Endothelial cell of umbilical vein (primary cell): ENCODE measurements around the gene SGK1. TPM values are rescaled to one million over a fixed set of nuclear protein-coding genes. Genes with fewer than 3 reads are reported as not detected.

Experiments used
- BruUV-seq: library from RNA; stranded (reverse); fragments of 400-500 nt; replicated peaks from 2 replicates; lab custom pipeline; 2021; lab: Mats Ljungman, UMichigan
- CTCF ChIA-PET: fragments of 300-600, 350-600 bp; sonication (Branson Sonifier 250); formaldehyde crosslinking; loops from one replicate; lab custom pipeline; 2021; ENCODE audit warnings: antibody characterized with exemption, inconsistent platforms; lab: Charles Lee
- POLR2A ChIA-PET: fragments of 300-600, 350-600 bp; sonication (Branson Sonifier 250); formaldehyde crosslinking; loops from one replicate; lab custom pipeline; 2021; ENCODE audit warnings: antibody characterized with exemption, inconsistent platforms; lab: Charles Lee
- DNase-seq: peaks from one replicate; pipeline ENCODE4 v3.0.0-alpha.2; 2011; ENCODE audit warnings: low read depth, low spot score
- FAIRE-seq: peaks from 2 replicates; lab custom pipeline; 2011; peaks lifted over from hg19 to GRCh38; lab: Jason Lieb, UNC
- H2AFZ ChIP-seq: 2 replicates; pipeline ENCODE4 v1.6.0; 2012; ENCODE audit warnings: low read depth, low read length, control low read depth, inconsistent platforms
- H3K27ac ChIP-seq: 2 replicates; pipeline ENCODE4 v1.5.1; 2011; ENCODE audit warnings: low read depth, mild to moderate bottlenecking, control low read depth, low read length, moderate library complexity; ENCODE audit not compliant: insufficient read depth
- H3K27me3 ChIP-seq, 2 experiments: 2 replicates each; pipeline versions ENCODE4 v1.6.0 to v1.6.1; 2011; ENCODE audit warnings: low read length in 2 of 2, mixed read lengths in 1 of 2; ENCODE audit not compliant: control insufficient read depth in 2 of 2, insufficient read depth in 2 of 2
- H3K36me3 ChIP-seq, 2 experiments: 2 replicates in 1 of 2; 3 replicates in 1 of 2; pipeline ENCODE4 v1.5.1; 2011; ENCODE audit warnings: low read length in 2 of 2, mild to moderate bottlenecking in 1 of 2, moderate library complexity in 1 of 2; ENCODE audit not compliant: control insufficient read depth in 2 of 2, insufficient read depth in 2 of 2; ENCODE audit errors: extremely low read depth in 1 of 2
- H3K4me1 ChIP-seq: 3 replicates; pipeline ENCODE4 v1.5.1; 2011; ENCODE audit warnings: mild to moderate bottlenecking, low read length; ENCODE audit not compliant: control insufficient read depth, insufficient read depth; ENCODE audit errors: extremely low read depth
- H3K4me2 ChIP-seq: 2 replicates; pipeline ENCODE4 v1.6.1; 2011; ENCODE audit warnings: low read length, control low read depth, mixed read lengths; ENCODE audit not compliant: insufficient read depth
- H3K4me3 ChIP-seq, 3 experiments: fragments of 200-600 bp in 1 of 3; sonication (generic), shearing (Covaris generic) in 1 of 3; replicated peaks in 1 of 3; 2 replicates each; pipeline ENCODE4 v1.5.1; 2011 to 2016; ENCODE audit warnings: control low read depth in 3 of 3, low read length in 3 of 3, mild to moderate bottlenecking in 2 of 3, inconsistent platforms in 1 of 3, low read depth in 1 of 3, moderate library complexity in 1 of 3; ENCODE audit not compliant: insufficient read depth in 1 of 3
- H3K79me2 ChIP-seq: 2 replicates; pipeline ENCODE4 v1.6.0; 2012; ENCODE audit warnings: low read length, inconsistent platforms; ENCODE audit not compliant: control insufficient read depth, insufficient read depth
- H3K9ac ChIP-seq: replicated peaks from 2 replicates; pipeline ENCODE3; 2011; ENCODE audit warnings: low read length, control low read depth; ENCODE audit not compliant: insufficient read depth; ENCODE audit errors: extremely low read depth
- H3K9me1 ChIP-seq: replicated peaks from 3 replicates; pipeline ENCODE4 v1.6.0; 2011; ENCODE audit warnings: mild to moderate bottlenecking, low read length; ENCODE audit not compliant: control insufficient read depth, insufficient read depth; ENCODE audit errors: extremely low read depth
- H3K9me3 ChIP-seq: replicated peaks from 2 replicates; pipeline ENCODE4 v1.5.1; 2012; ENCODE audit warnings: low read length, inconsistent platforms; ENCODE audit not compliant: control insufficient read depth, insufficient read depth
- H4K20me1 ChIP-seq: replicated peaks from 2 replicates; pipeline ENCODE3; 2011; ENCODE audit warnings: mild to moderate bottlenecking, low read length; ENCODE audit not compliant: control insufficient read depth, insufficient read depth; ENCODE audit errors: extremely low read depth
- FOS ChIP-seq: IDR thresholded peaks from 2 replicates; pipeline ENCODE4 v1.6.1; 2011; ENCODE audit warnings: mild to moderate bottlenecking, low read length, moderate library complexity, borderline replicate concordance; ENCODE audit not compliant: insufficient read depth
- GATA2 ChIP-seq: IDR thresholded peaks from 2 replicates; pipeline ENCODE4 v1.7.0; 2011; ENCODE audit warnings: low read depth, mild to moderate bottlenecking, moderate library complexity, mixed read lengths, low read length; ENCODE audit not compliant: insufficient read length, insufficient read depth
- JUN ChIP-seq: IDR thresholded peaks from 2 replicates; pipeline ENCODE4 v1.6.1; 2011; ENCODE audit warnings: borderline replicate concordance, low read depth; ENCODE audit not compliant: insufficient read length, insufficient read depth
- MAX ChIP-seq: IDR thresholded peaks from 2 replicates; pipeline ENCODE4 v1.6.1; 2011; ENCODE audit not compliant: insufficient read depth, insufficient read length
- MYC ChIP-seq: IDR thresholded peaks from one replicate; pipeline ENCODE4 v1.6.1; 2011; ENCODE audit warnings: mild to moderate bottlenecking, low read depth, low read length
- POLR2A ChIP-seq: IDR thresholded peaks from 2 replicates; pipeline ENCODE4 v1.6.1; 2012; ENCODE audit warnings: low read depth, mild to moderate bottlenecking, control low read depth, low read length
- POLR2AphosphoS5 ChIP-seq: IDR thresholded peaks from 2 replicates; pipeline ENCODE4 v1.6.1; 2012; ENCODE audit warnings: low read depth, mild to moderate bottlenecking, control low read depth, low read length, moderate library complexity; ENCODE audit not compliant: insufficient read depth
- dilution Hi-C: fragments of 300-500 bp; cut with MboI; formaldehyde crosslinking; loops from one replicate; pipeline ENCODE4 v1.15.0; 2019; ENCODE audit warnings: low sequenced_read_pairs; ENCODE audit not compliant: extremely low pct_ligation_motif_present
- intact Hi-C: fragments of 100-400 bp; cut with micrococcal nuclease; formaldehyde crosslinking; loops from one replicate; pipeline ENCODE4 v1.10.0; 2022
- polyA plus RNA-seq, 4 experiments: library from polyadenylated mRNA; depleted of rRNA in 3 of 4; stranded (reverse) in 3 of 4; unstranded in 1 of 4; fragments of >200 nt; gene quantifications; 2 replicates each; pipeline versions ENCODE4 v1.2.1 to v1.2.3, GENCODE V29; 2011 to 2012; ENCODE audit warnings: missing spikeins in 1 of 4
- total RNA-seq: library from RNA; stranded (reverse); gene quantifications from 2 replicates; pipeline ENCODE4 v1.2.3, GENCODE V29; 2021

SGK1 gene
- total and polyA plus RNA-seq, 2 donors (not counting 3 experiments of a cell fraction or from before 2014, with no cell fraction given), result 121 to 128 TPM

- H3K4me3 ChIP-seq, result no peak overlapping the region
- DNase-seq (peak; percentile 58), FAIRE-seq (no peak)
- no peaks in the 10 kb centered on the region for H3K4me1 ChIP-seq
- TF ChIP-seq FOS (peak; percentile 14), POLR2A (no peak), JUN (peak; percentile 27), MAX (no peak), POLR2AphosphoS5 (no peak)
- no TSS peak for BruUV-seq
- no peaks in the 10 kb centered on the region for H4K20me1 ChIP-seq
- ChIA-PET CTCF (interaction anchor here (0.6 to 0.7 kb wide), 2 partner anchors 28 to 194 kb away, joined by 3 to 4 read pairs; no protein-coding TSS in a partner anchor), POLR2A (no interaction called here)
- intact Hi-C loops, result no loop called here
- H3K9me3 ChIP-seq, result no peaks in the 10 kb centered on the region
- no peak overlapping the region for H3K4me2 ChIP-seq
- dilution Hi-C loops, result no loop called here
- H3K36me3 ChIP-seq, result no peaks in the 10 kb centered on the region
- no peaks in the 10 kb centered on the region for H3K9me1 ChIP-seq
- peak overlapping the region; percentile 65 for H2AFZ ChIP-seq
- H3K27me3 ChIP-seq, result no peaks in the 10 kb centered on the region
- H3K27ac ChIP-seq, result no peak overlapping the region
- H3K79me2 ChIP-seq, result no peaks in the 10 kb centered on the region
- H3K9ac ChIP-seq, result no peak overlapping the region
Observed at GRCh38 chr6:134249759-134250602, 67.9 kb downstream of the SGK1 start.

GRCh38 chr6:134249239-134249758 is 68.6 kb downstream of the SGK1 start:
- POLR2A ChIA-PET, result no interaction called here
- DNase-seq, result no peak
- TF ChIP-seq MYC (no peak), POLR2AphosphoS5 (no peak), GATA2 (no peak), POLR2A (no peak)
- Histone ChIP-seq H3K4me3 (no peak overlapping the region), H4K20me1 (no peaks in the 10 kb centered on the region), H2AFZ (no peak overlapping the region), H3K4me1 (no peaks in the 10 kb centered on the region), H3K27ac (no peak overlapping the region), H3K9me3 (no peaks in the 10 kb centered on the region), H3K79me2 (no peaks in the 10 kb centered on the region), H3K9me1 (no peaks in the 10 kb centered on the region), H3K4me2 (no peak overlapping the region), H3K9ac (no peak overlapping the region), H3K27me3 (no peaks in the 10 kb centered on the region), H3K36me3 (no peaks in the 10 kb centered on the region)
- dilution Hi-C loops, result no loop called here
- CTCF ChIA-PET, result interaction anchor here (1.0 kb wide), 1 partner anchor 100 kb away, joined by 3 read pairs; no protein-coding TSS in a partner anchor
- FAIRE-seq, result no peak
- no TSS peak for BruUV-seq
- intact Hi-C loops, result no loop called here
